Panc1 (cell line): ENCODE data around the gene GRIP1.

Source experiments
- POLR2AphosphoS5 ChIP-seq: IDR thresholded peaks from 2 replicates; pipeline ENCODE4 v1.6.1; 2012; ENCODE audit warnings: mild to moderate bottlenecking, low read depth, low read length, moderate library complexity
- SIN3A ChIP-seq: IDR thresholded peaks from 2 replicates; pipeline ENCODE4 v1.6.1; 2012; ENCODE audit warnings: low read depth, mild to moderate bottlenecking, low read length, moderate library complexity, borderline replicate concordance; ENCODE audit not compliant: insufficient read depth
- TCF7L2 ChIP-seq: IDR thresholded peaks from 2 replicates; pipeline ENCODE4 v1.6.1; 2011; ENCODE audit warnings: mild to moderate bottlenecking, low read depth, low read length, inconsistent platforms
- TF ChIP-seq, protein P1 (sequence below), 2 experiments: IDR thresholded peaks; 2 replicates each; pipeline ENCODE4 v1.6.1; 2011 to 2012; ENCODE audit warnings: low read depth in 2 of 2, control low read depth in 1 of 2, low read length in 1 of 2, mild to moderate bottlenecking in 1 of 2, moderate library complexity in 1 of 2; ENCODE audit not compliant: insufficient read depth in 1 of 2
- TF ChIP-seq, protein P2 (sequence below): fragments of 450-650 bp; IDR thresholded peaks from 2 replicates; pipeline ENCODE4 v1.5.1; 2017; ENCODE audit warnings: mild to moderate bottlenecking

DNA sequence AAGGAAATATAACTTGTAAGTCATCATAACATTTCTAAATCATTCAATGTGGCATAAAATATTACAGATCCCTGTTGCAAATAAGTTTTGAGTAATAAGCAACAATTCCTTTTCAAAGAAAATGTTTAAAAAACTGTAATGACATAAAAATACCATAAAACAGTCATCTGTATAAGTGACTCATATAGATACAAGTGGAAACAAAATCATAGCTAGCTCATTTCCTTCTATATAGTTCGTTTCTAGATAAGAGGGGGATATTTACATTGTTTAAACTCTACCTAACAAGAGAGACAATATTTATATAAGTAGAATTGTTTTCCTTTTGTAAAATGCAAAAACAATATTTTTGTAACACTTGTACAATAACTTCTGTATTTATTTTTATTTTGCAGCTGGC lies 148.9 kb downstream of the GRIP1 start:
- TF ChIP-seq, protein P1, sequence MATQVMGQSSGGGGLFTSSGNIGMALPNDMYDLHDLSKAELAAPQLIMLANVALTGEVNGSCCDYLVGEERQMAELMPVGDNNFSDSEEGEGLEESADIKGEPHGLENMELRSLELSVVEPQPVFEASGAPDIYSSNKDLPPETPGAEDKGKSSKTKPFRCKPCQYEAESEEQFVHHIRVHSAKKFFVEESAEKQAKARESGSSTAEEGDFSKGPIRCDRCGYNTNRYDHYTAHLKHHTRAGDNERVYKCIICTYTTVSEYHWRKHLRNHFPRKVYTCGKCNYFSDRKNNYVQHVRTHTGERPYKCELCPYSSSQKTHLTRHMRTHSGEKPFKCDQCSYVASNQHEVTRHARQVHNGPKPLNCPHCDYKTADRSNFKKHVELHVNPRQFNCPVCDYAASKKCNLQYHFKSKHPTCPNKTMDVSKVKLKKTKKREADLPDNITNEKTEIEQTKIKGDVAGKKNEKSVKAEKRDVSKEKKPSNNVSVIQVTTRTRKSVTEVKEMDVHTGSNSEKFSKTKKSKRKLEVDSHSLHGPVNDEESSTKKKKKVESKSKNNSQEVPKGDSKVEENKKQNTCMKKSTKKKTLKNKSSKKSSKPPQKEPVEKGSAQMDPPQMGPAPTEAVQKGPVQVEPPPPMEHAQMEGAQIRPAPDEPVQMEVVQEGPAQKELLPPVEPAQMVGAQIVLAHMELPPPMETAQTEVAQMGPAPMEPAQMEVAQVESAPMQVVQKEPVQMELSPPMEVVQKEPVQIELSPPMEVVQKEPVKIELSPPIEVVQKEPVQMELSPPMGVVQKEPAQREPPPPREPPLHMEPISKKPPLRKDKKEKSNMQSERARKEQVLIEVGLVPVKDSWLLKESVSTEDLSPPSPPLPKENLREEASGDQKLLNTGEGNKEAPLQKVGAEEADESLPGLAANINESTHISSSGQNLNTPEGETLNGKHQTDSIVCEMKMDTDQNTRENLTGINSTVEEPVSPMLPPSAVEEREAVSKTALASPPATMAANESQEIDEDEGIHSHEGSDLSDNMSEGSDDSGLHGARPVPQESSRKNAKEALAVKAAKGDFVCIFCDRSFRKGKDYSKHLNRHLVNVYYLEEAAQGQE (IDR thresholded peaks at IDR 0.05; ENCODE audit: insufficient read depth in 1 of 2, low read depth in 2 of 2, low read length in 1 of 2) = no peak
- TF ChIP-seq, protein P2, sequence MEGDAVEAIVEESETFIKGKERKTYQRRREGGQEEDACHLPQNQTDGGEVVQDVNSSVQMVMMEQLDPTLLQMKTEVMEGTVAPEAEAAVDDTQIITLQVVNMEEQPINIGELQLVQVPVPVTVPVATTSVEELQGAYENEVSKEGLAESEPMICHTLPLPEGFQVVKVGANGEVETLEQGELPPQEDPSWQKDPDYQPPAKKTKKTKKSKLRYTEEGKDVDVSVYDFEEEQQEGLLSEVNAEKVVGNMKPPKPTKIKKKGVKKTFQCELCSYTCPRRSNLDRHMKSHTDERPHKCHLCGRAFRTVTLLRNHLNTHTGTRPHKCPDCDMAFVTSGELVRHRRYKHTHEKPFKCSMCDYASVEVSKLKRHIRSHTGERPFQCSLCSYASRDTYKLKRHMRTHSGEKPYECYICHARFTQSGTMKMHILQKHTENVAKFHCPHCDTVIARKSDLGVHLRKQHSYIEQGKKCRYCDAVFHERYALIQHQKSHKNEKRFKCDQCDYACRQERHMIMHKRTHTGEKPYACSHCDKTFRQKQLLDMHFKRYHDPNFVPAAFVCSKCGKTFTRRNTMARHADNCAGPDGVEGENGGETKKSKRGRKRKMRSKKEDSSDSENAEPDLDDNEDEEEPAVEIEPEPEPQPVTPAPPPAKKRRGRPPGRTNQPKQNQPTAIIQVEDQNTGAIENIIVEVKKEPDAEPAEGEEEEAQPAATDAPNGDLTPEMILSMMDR = no peak
- no peak for TF ChIP-seq SIN3A
- TF ChIP-seq POLR2AphosphoS5 = no peak
- TF ChIP-seq TCF7L2 = no peak
